D721Med (cell line): ENCODE results near the gene PPP3CB.

Source experiments
- DNase-seq: peaks from one replicate; pipeline ENCODE4 v3.0.0; 2011; ENCODE audit warnings: low spot score; ENCODE audit not compliant: insufficient read length
- FAIRE-seq: peaks from 2 replicates; lab custom pipeline; 2011; peaks lifted over from hg19 to GRCh38; lab: Jason Lieb, UNC
- CTCF ChIP-seq: IDR thresholded peaks from 2 replicates; pipeline ENCODE4 v1.5.1; 2012; ENCODE audit warnings: mild to moderate bottlenecking, control low read depth; ENCODE audit not compliant: insufficient read depth; ENCODE audit errors: missing control alignments

Gene PPP3CB

GRCh38 chr10:73495884-73496674 lies at the start of gene PPP3CB:
TSS of gene PPP3CB (minus strand) at chr10:73496024. CDS start at chr10:73495889, 135 bp downstream.
- FAIRE-seq (no peak), DNase-seq (peak; percentile 68)

GRCh38 chr10:73545357-73545756 lies 49.5 kb upstream of the PPP3CB start:
- FAIRE-seq = no peak
- no peak for DNase-seq
- no peak for TF ChIP-seq CTCF

More at GRCh38 chr10:73495884-73496674, at the start of gene PPP3CB:
- no peak for TF ChIP-seq CTCF

- FAIRE-seq = no peak
- no peak for DNase-seq
- TF ChIP-seq CTCF = no peak
These were observed 41.9 kb upstream of the PPP3CB start for GRCh38 chr10:73537709-73538108.

- TF ChIP-seq CTCF = no peak
- DNase-seq (no peak), FAIRE-seq (no peak)
These were observed 41.5 kb upstream of the PPP3CB start for GRCh38 chr10:73537288-73537687.

GRCh38 chr10:73534857-73535256 lies 39.0 kb upstream of the PPP3CB start:
- FAIRE-seq = no peak
- DNase-seq = no peak

GRCh38 chr10:73529089-73529832 lies 33.4 kb upstream of the PPP3CB start:
- TF ChIP-seq CTCF = peak; percentile 87
- DNase-seq = peak; percentile 38
- peak; percentile 44 for FAIRE-seq

More at GRCh38 chr10:73534857-73535256, 39.0 kb upstream of the PPP3CB start:
- no peak for TF ChIP-seq CTCF
